Progenitor cell of endocrine pancreas (in vitro differentiated cells): ENCODE measurements around the gene MCRIP1. TPM values are rescaled to one million over a fixed set of nuclear protein-coding genes. Genes with fewer than 3 reads are reported as not detected.

Experiments
- DNase-seq: peaks from one replicate; pipeline ENCODE4 v3.0.0; 2021; ENCODE audit warnings: low spot score; ENCODE audit not compliant: unreplicated experiment
- H3K27ac Mint-ChIP-seq: 2 replicates; pipeline ENCODE4 v1.8.0; 2021; ENCODE audit warnings: mild to moderate bottlenecking, moderate library complexity, mixed read lengths
- H3K27me3 Mint-ChIP-seq: 2 replicates; pipeline ENCODE4 v1.8.0; 2021; ENCODE audit warnings: mixed read lengths
- H3K36me3 Mint-ChIP-seq: 2 replicates; pipeline ENCODE4 v1.8.0; 2022; ENCODE audit warnings: mixed read lengths; ENCODE audit not compliant: insufficient read depth
- H3K4me1 Mint-ChIP-seq: 2 replicates; pipeline ENCODE4 v1.8.0; 2021; ENCODE audit warnings: low read depth, mixed read lengths
- H3K4me3 Mint-ChIP-seq: 2 replicates; pipeline ENCODE4 v1.8.0; 2021; ENCODE audit warnings: low read depth, mild to moderate bottlenecking, moderate library complexity, mixed read lengths
- H3K9me3 Mint-ChIP-seq: 2 replicates; pipeline ENCODE4 v1.8.0; 2021; ENCODE audit warnings: low read depth, mixed read lengths
- total RNA-seq: library from RNA; stranded (reverse); gene quantifications from 2 replicates; pipeline ENCODE4 v1.2.1, GENCODE V29; 2021
- TF ChIP-seq, protein P1 (sequence below): fragments of 200-600 bp; sonication (generic); IDR thresholded peaks from one replicate; pipeline ENCODE4 v1.5.0; 2021; ENCODE audit warnings: antibody characterized with exemption, mild to moderate bottlenecking; ENCODE audit not compliant: unreplicated experiment

The MCRIP1 gene
- total RNA-seq, 1 donor from 2014 or later = 157 TPM

DNA sequence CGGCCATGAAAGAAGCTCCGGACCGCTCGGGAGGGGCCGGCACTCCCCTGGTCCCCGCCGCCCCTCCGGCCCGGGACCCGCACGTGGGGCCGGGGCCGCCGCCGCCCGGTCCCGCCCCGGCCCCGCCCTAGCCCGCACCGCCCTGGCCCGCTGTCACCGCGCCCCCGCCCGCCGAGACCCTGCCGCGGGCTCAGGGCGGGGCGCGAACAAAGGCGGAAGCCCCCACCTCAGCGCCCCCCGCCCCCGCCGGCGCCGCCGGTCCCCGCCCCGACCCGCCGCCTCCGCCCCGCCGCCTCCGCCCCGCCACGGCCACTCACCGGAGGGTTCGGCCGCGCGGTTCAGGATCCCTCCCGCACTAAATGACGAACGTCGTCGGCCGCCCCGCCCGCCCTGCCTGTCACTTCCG lies 37.9 kb upstream of the MCRIP1 start, which contains the start of gene ARHGDIA:
ARHGDIA (minus strand) TSS at position 357 of the 406 bp plus-strand sequence. CDS start 1,407 bp downstream, outside the sequence.
- DNase-seq = no peak
- TF ChIP-seq, protein P1, sequence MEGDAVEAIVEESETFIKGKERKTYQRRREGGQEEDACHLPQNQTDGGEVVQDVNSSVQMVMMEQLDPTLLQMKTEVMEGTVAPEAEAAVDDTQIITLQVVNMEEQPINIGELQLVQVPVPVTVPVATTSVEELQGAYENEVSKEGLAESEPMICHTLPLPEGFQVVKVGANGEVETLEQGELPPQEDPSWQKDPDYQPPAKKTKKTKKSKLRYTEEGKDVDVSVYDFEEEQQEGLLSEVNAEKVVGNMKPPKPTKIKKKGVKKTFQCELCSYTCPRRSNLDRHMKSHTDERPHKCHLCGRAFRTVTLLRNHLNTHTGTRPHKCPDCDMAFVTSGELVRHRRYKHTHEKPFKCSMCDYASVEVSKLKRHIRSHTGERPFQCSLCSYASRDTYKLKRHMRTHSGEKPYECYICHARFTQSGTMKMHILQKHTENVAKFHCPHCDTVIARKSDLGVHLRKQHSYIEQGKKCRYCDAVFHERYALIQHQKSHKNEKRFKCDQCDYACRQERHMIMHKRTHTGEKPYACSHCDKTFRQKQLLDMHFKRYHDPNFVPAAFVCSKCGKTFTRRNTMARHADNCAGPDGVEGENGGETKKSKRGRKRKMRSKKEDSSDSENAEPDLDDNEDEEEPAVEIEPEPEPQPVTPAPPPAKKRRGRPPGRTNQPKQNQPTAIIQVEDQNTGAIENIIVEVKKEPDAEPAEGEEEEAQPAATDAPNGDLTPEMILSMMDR = no peak
- H3K9me3 Mint-ChIP-seq = no peaks in the 10 kb centered on the region
- H3K4me3 Mint-ChIP-seq = peak within 1 kb of the TSS; percentile 85
- peak within 1 kb of the TSS; percentile 95 for H3K27ac Mint-ChIP-seq
- peaks cover 5% of the 10 kb centered on the region for H3K4me1 Mint-ChIP-seq
- H3K27me3 Mint-ChIP-seq = no peaks in the 10 kb centered on the region
- peaks cover 3% of the 10 kb centered on the region for H3K36me3 Mint-ChIP-seq

DNA sequence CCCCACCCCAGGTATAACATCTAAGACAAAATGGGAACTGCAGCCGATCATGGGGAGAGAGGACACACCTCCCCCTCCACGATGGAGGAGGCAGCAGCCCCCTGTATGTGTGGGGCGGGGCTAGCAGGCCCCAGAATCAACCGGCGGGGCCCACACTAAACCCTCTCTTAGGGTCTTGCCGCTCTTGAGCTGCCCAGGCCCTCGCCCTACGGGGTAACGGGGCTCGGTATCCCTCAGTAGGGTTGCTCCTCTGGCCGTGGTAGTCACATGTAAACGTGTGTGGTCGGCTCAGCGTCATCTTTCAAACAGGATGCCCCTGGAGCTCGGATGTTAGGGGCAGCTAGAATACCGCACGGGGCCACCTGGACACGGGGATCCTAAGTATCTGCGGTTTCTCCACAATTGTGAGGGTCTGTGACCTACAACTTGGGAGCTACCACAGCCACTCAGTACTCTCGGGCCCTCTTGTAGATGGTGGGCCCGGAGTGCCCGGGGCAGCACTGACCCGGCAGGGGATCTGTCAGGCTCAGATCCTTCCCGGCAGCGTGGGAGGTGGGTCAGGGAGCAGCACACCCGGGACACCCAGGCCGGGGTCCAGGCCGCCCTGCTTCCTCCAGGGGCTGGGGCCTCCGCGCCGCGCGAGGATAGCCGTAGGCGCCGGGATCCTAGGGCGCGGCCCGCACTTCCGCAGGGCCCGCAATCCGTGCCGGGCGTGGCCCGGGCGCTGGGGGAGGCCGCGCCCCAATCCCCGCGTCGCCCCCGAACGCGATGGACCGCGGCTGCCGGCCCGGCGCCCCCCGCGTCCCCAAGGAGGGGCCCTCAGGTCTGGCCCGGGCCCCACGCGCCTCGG lies 37.3 kb upstream of the MCRIP1 start:
- H3K36me3 Mint-ChIP-seq = peaks cover 3% of the 10 kb centered on the region
- H3K4me1 Mint-ChIP-seq = peaks cover 5% of the 10 kb centered on the region
- H3K9me3 Mint-ChIP-seq = no peaks in the 10 kb centered on the region
- no peak for DNase-seq
- H3K4me3 Mint-ChIP-seq = peak overlapping the region; percentile 79
- no peaks in the 10 kb centered on the region for H3K27me3 Mint-ChIP-seq
- TF ChIP-seq, protein P1 = no peak
- H3K27ac Mint-ChIP-seq = peak overlapping the region; percentile 89

DNA sequence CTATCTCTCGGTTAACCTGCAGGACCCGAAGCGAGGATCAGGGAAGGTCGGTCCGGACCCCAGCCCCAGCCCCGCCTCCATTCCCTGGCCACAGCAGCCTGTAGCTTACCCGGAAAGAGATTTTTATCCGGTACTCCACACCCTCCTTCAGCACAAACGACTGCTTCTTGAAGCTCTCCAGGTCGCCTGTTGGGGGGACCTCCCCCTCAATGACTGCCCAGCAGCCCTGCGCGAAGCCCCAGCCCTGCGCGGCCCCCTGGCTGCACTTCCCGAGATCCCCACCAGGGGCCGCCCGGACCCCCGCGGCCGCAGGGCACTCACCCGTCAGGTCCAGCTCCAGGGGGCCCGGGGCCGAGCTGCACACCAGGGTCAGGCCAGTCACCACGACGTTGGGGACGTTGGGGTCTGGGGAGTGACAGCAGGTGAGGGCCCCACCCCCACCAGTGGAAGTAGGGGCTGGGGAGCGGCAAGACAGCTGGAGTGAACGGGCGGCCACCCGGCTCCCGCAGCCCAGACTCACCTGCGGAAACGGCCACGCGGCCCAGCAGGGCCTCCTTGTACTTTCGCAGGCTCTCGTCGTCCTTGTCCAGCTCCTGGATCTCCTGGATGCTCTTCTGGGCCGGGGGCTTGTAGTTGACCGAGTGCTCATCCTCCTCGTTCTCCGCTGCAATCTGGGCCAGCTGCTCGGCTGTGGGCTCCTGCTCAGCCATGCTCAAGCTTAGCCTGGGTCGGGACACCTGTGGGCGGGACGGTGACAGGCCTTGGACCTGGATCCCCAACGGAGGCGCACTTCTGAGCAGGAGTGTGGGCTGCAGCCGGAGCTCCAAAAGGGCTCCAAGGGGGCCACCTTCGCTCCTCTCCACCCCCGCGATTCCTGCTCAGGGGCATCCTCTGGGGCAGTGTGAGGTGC lies 36.4 kb upstream of the MCRIP1 start:
- peak overlapping the region; percentile 79 for H3K4me3 Mint-ChIP-seq
- DNase-seq = peak; percentile 65

DNA sequence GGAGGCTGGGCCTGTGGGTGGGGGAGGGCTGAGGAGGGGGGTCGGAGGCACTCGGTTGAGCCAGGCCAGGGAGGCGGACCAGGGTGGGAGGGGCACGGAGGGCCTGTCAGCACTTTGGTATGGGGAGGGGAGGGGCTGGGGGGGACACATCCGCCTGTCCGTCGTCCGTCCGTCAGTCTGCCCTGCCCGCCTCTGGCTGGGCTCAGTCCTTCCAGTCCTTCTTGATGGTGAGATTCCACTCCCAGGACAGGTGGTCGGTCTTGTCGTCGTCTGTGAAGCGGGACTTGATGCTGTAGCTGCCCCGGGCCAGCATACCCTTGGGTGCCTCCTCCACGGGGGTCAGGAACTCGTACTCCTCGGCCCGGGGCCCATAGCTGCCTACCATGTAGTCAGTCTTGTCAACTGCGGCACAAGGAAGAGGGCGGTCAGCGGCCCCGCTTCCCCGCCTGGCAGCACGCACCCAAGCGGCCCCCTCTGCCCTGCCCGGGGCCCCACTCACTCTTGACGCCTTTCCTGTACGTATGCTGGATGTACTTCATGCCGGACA lies 35.7 kb upstream of the MCRIP1 start:
- TF ChIP-seq, protein P1 = no peak
- DNase-seq = no peak
- H3K9me3 Mint-ChIP-seq = no peaks in the 10 kb centered on the region
- no peak overlapping the region for H3K4me3 Mint-ChIP-seq
- H3K27me3 Mint-ChIP-seq = no peaks in the 10 kb centered on the region
- H3K4me1 Mint-ChIP-seq = peaks cover 5% of the 10 kb centered on the region
- peak overlapping the region; percentile 33 for H3K27ac Mint-ChIP-seq
- peaks cover 3% of the 10 kb centered on the region for H3K36me3 Mint-ChIP-seq

More for the DNA sequence above, 36.4 kb upstream of the MCRIP1 start:
- peak overlapping the region; percentile 89 for H3K27ac Mint-ChIP-seq
- peaks cover 3% of the 10 kb centered on the region for H3K36me3 Mint-ChIP-seq
- TF ChIP-seq, protein P1 = peak; percentile 97
- H3K27me3 Mint-ChIP-seq = no peaks in the 10 kb centered on the region
- no peaks in the 10 kb centered on the region for H3K9me3 Mint-ChIP-seq
- peaks cover 5% of the 10 kb centered on the region for H3K4me1 Mint-ChIP-seq
